Thoracic aorta (tissue), 2 donors: ENCODE measurements around the gene C1QL2. TPM values are rescaled to one million over a fixed set of nuclear protein-coding genes. Genes with fewer than 3 reads are reported as not detected.

Source experiments
- ATAC-seq: fragments of 150-250 bp; one replicate; pipeline ENCODE4 v1.8.0; 2017; ENCODE audit warnings: low read depth; ENCODE audit not compliant: insufficient number of reproducible peaks, low FRiP score
- DNase-seq: peaks from one replicate; pipeline ENCODE4 v3.0.0-alpha.2; 2020; ENCODE audit warnings: low spot score
- H3K27ac ChIP-seq, 2 donors: fragments of 200-600 bp; sonication (generic); 1 replicate in 1 of 2; 2 replicates in 1 of 2; pipeline ENCODE4 v1.5.1; 2016; ENCODE audit warnings: mild to moderate bottlenecking in 2 of 2, moderate library complexity in 2 of 2
- H3K27me3 ChIP-seq: fragments of 200-600 bp; sonication (generic); replicated peaks from 2 replicates; pipeline ENCODE4 v1.6.0; 2016; ENCODE audit warnings: mild to moderate bottlenecking; ENCODE audit not compliant: insufficient read depth
- H3K36me3 ChIP-seq: fragments of 200-600 bp; sonication (generic); one replicate; pipeline ENCODE4 v1.5.1; 2016
- H3K4me1 ChIP-seq, 2 donors: fragments of 200-600 bp; sonication (generic); 1 replicate in 1 of 2; 2 replicates in 1 of 2; pipeline versions ENCODE4 v1.5.1 to v1.6.0; 2016; ENCODE audit warnings: low read depth in 2 of 2, mild to moderate bottlenecking in 1 of 2; ENCODE audit not compliant: control insufficient read depth in 1 of 2
- H3K4me3 ChIP-seq: fragments of 200-600 bp; sonication (generic); 2 replicates; pipeline ENCODE4 v1.5.1; 2016; ENCODE audit warnings: mild to moderate bottlenecking
- H3K9me3 ChIP-seq: fragments of 200-600 bp; sonication (generic); 2 replicates; pipeline ENCODE4 v1.5.1; 2016
- total RNA-seq, 2 donors: library from RNA; depleted of rRNA; stranded (reverse); fragments of >200 nt; gene quantifications; one replicate each; pipeline versions ENCODE4 v1.1.0 to v1.2.3, GENCODE V29; 2016
- TF ChIP-seq, protein P1 (sequence below): fragments of 200-600 bp; sonication (generic); IDR thresholded peaks from one replicate; pipeline ENCODE4 v1.5.1; 2019; ENCODE audit warnings: antibody characterized with exemption

C1QL2 gene
- total RNA-seq, 2 donors from 2014 or later, result not detected

GRCh38 chr2:119190321-119191111, 32.0 kb upstream of the C1QL2 start:
- H3K36me3 ChIP-seq, result no peaks in the 10 kb centered on the region
- H3K27me3 ChIP-seq, result no peaks in the 10 kb centered on the region
- ATAC-seq (no peak), DNase-seq (no peak)
- TF ChIP-seq, protein P1, sequence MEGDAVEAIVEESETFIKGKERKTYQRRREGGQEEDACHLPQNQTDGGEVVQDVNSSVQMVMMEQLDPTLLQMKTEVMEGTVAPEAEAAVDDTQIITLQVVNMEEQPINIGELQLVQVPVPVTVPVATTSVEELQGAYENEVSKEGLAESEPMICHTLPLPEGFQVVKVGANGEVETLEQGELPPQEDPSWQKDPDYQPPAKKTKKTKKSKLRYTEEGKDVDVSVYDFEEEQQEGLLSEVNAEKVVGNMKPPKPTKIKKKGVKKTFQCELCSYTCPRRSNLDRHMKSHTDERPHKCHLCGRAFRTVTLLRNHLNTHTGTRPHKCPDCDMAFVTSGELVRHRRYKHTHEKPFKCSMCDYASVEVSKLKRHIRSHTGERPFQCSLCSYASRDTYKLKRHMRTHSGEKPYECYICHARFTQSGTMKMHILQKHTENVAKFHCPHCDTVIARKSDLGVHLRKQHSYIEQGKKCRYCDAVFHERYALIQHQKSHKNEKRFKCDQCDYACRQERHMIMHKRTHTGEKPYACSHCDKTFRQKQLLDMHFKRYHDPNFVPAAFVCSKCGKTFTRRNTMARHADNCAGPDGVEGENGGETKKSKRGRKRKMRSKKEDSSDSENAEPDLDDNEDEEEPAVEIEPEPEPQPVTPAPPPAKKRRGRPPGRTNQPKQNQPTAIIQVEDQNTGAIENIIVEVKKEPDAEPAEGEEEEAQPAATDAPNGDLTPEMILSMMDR, result no peak
- no peak overlapping the region for H3K4me3 ChIP-seq
- no peak overlapping the region for H3K27ac ChIP-seq
- H3K9me3 ChIP-seq, result no peaks in the 10 kb centered on the region
- H3K4me1 ChIP-seq, result no peaks in the 10 kb centered on the region

DNA sequence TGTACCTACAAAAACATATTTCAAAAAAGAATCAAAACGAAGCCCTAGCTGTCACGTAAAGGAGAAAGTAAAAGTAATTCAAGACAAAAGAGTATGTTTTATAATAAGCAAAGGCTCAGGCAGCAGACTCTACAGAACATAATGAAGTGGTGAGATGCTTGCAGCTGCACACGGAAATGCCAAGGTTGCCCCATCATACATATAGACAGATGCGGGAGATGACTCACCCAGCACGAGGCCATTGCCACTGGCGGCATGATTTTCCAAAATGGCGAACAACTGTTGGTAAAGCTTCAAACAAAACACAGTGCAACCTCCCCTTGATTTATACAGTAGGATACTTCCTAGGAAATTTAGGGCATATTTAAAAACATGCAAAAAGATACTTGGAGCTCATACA, 26.0 kb upstream of the C1QL2 start:
- TF ChIP-seq, protein P1, result no peak
- Histone ChIP-seq H3K27me3 (no peaks in the 10 kb centered on the region), H3K36me3 (no peaks in the 10 kb centered on the region), H3K27ac (no peak overlapping the region), H3K4me3 (no peak overlapping the region), H3K9me3 (no peaks in the 10 kb centered on the region), H3K4me1 (peaks cover 1 to 2% of the 10 kb centered on the region in 2 donors)
- DNase-seq (no peak), ATAC-seq (no peak)

- H3K36me3 ChIP-seq, result no peaks in the 10 kb centered on the region
- TF ChIP-seq, protein P1, result no peak
- no peak overlapping the region for H3K27ac ChIP-seq
- H3K4me1 ChIP-seq, result peaks cover 6 to 8% of the 10 kb centered on the region in 2 donors
- DNase-seq, result no peak
- H3K9me3 ChIP-seq, result no peaks in the 10 kb centered on the region
- no peaks in the 10 kb centered on the region for H3K27me3 ChIP-seq
- no peak overlapping the region for H3K4me3 ChIP-seq
- no peak for ATAC-seq
Observed at GRCh38 chr2:119181791-119182445, 23.4 kb upstream of the C1QL2 start.

GRCh38 chr2:119181391-119181790, 22.8 kb upstream of the C1QL2 start:
- no peaks in the 10 kb centered on the region for H3K27me3 ChIP-seq
- ATAC-seq, result no peak
- H3K36me3 ChIP-seq, result no peaks in the 10 kb centered on the region
- H3K9me3 ChIP-seq, result no peaks in the 10 kb centered on the region
- TF ChIP-seq, protein P1, result no peak
- peaks cover 6 to 8% of the 10 kb centered on the region in 2 donors for H3K4me1 ChIP-seq
- H3K4me3 ChIP-seq, result no peak overlapping the region
- no peak for DNase-seq
- H3K27ac ChIP-seq, result no peak overlapping the region

DNA sequence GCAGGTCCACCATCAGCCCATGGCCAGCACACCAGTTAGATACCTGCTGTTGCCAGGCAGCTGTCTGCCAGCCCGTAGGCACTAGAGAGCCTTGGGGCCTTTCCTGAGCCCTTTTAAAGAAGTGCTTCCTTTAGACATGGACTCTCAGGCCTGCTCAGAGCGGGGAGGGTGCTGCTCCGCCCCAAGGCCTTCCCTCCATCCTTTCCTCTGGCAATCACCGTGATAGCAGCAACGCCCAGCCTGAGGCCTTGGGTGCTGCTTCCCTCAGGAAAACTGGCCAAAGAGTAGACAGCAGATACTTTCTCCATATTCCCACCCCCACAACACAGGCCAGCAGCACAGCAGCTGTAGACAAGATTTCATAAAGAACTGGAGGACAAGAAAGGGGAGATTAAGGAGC, 22.3 kb upstream of the C1QL2 start:
- no peak for ATAC-seq
- DNase-seq, result no peak
- Histone ChIP-seq H3K4me1 (peaks cover 6 to 8% of the 10 kb centered on the region in 2 donors), H3K9me3 (no peaks in the 10 kb centered on the region), H3K27ac (no peak overlapping the region), H3K27me3 (no peaks in the 10 kb centered on the region), H3K4me3 (no peak overlapping the region), H3K36me3 (no peaks in the 10 kb centered on the region)
- TF ChIP-seq, protein P1, result no peak
